GM18502 (cell line): ENCODE measurements around the gene CSF2.
A peak's percentile ranks its signal among the peaks of the same experiment; 100 is the strongest.
"Not testable (repeated sequence)": the region's sequence is repeated elsewhere in the genome, so short reads cannot be mapped to it uniquely, and the experiment has no call there.

Experiments used
- ATAC-seq: cut with Tn5 transposase; IDR thresholded peaks from one replicate; pipeline ENCODE4 v1.9.1; 2021; ENCODE audit warnings: mild to moderate bottlenecking; ENCODE audit not compliant: unreplicated experiment, poor library complexity

Gene CSF2

DNA sequence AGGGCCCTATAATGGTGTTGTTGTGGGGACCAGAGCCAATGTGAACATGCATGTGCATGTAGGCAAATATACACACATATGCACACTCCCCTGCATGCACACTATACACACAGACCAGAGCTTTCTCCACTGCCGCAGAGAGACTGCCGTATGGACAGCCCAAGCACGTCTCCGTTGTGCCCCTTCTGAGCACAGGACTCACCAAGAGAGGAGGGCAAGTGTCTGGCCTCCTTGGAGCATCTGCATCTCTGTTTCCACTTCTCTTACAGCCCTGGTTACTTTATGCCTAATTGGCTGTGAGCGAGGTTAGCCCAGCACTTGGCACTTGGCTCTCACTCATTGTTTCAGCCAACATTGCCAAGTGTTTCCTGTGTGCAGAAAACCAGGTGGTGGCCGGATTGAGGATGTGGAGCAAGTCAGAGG lies 30.4 kb downstream of the CSF2 start:
- ATAC-seq = peak; percentile 23

DNA sequence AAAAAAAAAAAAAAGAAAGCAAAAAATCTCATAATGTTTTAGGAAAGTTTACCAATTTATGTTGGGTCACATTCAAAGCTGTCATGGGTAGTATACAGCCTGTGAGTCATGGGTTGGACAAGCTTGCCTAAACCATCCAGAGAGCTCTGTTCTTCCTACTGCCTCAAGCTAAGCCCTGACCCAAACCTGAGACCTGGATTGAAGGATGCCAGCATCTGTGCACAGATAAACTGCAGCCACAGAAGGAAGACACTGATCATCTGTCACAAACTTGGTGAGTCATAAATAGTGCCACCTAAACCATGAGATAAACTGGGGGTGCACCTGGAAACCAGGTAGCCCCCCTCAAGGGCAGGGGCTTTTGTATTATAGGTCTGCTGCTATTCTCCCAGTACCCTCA lies 31.0 kb downstream of the CSF2 start:
- ATAC-seq = no peak

DNA sequence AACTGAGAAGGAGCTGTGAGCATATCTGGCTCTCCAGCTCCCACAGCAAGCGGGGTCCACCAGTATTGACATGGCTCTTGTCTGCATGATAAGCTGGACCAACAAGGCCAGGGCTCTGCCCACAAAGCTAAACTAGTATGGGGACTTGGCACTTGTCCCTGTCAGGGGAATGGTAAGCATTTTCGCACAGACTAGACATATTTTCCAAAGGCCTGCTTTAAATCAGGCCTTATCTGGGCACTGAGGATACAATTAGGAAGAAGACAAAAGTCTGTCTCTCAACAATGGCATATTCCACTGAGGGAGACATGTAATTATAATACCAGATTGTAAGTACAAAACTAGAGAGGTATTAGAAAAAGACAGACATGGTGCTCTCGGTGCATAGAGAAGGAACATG lies 32.1 kb downstream of the CSF2 start:
- no peak for ATAC-seq

DNA sequence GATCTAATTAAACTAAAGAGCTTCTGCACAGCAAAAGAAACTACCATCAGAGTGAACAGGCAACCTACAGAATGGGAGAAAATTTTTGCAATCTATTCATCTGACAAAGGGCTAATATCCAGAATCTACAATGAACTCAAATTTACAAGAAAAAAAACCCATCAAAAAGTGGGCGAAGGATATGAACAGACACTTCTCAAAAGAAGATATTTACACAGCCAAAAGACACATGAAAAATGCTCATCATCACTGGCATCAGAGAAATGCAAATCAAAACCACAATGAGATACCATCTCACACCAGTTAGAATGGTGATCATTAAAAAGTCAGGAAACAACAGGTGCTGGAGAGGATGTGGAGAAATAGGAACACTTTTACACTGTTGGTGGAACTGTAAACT lies 34.9 kb downstream of the CSF2 start:
- not testable (repeated sequence) for ATAC-seq

DNA sequence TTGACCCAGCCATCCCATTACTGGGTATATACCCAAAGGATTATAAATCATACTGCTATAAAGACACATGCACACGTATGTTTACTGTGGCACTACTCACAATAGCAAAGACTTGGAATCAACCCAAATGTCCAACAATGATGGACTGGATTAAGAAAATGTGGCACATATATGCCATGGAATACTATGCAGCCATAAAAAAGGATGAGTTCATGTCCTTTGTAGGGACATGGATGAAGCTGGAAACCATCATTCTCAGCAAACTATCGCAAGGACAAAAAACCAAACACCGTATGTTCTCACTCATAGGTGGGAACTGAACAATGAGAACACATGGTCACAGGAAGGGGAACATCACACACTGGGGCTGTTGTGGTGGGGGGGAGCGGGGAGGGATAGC lies 35.4 kb downstream of the CSF2 start:
- not testable (repeated sequence) for ATAC-seq

DNA sequence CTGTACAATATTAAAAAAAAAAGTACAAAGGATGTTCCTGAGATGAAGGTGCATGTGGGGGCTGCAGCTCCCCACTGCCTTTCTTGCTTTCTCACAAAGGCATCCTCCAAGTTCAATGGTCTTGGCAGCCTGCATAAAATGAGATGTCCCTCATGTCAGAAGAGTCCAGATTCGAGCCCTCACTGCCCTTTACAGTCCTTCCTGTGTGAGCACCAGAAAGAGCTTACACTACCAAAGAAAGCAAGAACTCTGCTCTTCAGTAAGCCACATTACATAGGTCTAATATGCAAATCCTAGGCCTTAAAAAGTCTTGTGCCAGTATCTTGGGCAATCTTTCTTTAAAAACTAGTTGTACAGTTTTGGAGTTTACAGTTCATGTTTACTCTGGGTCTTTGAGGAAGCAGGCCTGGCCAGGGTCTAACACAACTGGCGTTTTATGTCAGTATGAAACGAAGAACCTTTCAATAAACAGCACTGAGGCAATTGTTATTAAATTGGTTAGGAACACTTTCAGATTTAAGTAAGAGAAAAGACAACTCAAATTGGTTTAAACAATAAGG lies 36.0 kb downstream of the CSF2 start:
- ATAC-seq = no peak

DNA sequence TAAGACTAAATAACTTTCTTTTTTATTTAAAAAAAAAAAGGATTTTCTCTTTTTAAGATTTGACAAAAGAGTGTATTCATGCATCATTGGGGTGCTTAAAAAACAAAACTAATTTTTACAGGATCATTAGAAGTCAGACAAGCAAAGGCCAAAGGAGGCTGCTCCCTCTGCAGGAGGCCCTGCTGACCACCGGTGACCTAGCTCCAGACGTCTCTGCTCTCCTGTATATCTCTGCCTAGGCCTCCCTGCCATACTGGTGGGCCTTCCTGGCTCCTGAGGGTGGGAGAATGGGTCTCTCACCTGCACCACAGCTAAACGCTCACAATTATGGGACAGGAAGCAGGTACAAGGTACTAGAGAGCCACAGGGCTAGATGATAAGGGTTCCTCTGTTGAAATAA lies 36.6 kb downstream of the CSF2 start:
- ATAC-seq = no peak

DNA sequence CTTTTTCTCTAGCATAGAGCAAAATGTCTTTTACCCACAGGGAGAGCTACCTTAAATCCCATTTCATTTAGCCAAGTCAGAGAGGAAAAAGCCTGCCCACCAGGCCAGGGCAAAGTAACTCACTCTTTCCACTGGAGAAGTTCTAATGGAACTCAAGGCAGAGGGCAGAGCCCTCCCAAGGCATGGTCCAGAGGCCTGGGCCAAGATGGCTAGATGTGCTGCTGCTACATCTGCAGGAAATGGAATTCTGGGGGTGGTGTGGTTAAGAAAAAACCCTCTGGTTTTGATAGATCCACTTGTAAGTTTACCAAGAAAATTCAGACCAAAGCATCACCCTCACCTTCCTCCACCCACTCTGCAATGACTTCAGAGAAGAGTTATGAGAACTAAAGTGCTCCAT lies 37.3 kb downstream of the CSF2 start:
- no peak for ATAC-seq

DNA sequence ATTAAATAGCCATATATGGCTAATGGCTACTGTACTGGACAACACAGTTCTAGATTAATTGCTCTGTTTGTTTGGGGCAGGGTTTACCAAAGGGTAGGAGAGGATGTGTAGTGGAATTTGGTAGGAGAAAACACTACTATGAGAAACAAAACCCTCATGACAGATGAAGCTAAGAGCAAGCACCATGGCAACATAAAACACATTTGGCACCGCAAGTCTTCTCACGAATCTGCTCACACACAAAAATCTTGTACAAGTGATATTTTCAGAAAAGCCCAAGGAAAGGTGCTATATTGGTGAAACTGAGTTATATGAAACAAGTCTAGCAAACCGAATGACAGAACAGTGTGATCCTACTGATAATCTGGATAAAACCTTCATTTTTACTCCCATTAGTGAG lies 38.5 kb downstream of the CSF2 start:
- ATAC-seq = no peak

DNA sequence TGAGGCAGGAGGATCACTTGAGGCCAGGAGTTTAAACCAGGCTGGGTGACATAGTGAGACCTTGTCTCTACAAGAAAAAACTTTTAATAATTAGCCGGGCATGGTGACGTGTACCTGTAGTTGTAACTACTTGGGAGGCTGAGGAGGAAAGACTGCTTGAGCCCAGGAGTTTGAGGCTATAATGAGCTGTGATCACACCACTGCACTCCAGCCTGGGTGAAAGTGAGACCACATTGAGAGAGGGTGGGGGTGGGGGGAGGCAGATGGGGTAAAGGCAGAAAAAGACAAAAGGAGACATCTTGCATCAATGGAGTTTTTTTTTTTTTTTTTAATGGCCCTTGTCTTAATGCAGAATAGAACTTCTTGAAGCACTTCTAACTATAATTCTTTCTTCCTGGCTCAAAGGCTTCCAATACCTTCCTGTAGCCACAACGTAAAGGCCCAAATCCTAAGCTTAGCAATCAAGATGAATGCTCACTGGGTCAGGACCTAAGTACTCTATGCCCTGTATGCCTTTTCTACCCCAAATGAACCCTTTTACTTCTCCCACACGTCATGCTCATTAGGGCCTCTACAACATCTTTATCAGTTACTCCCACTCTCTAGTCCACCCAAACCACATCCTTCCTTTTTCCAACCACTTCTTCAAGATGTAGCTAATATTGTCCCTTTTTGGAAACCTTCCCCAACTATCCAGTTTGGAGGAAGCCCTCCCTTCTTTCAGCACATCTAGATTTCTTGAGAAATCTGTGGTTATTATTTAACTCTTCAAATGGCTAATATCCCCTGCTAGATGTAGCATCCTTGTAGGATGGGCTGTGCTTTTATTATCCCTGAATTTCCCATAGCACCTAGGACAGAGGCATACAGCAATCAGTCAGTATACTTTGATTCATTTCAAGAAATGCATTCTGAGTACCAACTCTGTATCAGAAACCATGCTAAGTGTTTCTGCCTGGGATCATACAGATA lies 40.8 kb downstream of the CSF2 start:
- ATAC-seq = no peak

DNA sequence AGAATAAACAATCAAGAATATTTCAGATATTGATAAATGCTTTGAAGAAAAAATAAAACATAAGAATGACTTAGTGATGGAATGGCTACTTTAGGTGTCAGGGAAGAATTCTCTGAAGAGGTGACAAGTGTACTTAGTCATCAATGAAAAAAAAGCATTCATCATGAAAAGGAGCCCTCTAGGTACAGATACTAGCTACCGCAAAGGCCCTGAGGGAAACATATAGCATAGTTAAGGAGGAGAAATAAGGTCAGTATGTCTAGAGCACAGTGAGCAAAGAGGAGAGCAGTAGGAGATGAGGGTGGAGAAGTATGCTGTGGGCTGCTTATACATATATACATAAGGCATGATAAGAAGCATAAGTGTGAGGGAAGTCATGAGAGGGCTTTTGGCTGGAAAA lies 41.8 kb downstream of the CSF2 start:
- no peak for ATAC-seq

DNA sequence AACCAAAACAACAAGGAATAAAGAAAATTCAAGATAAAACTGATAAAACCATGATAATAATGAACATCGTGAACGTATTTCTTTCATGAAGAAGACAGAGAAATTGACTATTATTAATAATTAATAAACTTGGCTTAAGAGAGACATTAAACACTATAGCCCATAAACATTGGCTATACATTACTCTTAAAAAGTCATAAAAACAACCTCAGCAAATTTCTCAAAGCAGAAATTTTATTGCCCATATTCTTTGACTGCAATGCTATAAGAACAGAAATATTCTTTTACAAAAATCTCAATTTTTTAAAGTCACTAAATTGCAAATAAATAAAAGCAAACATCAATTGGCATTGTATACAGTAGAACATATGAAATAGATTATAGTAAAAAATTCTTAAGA lies 42.5 kb downstream of the CSF2 start:
- ATAC-seq = no peak

DNA sequence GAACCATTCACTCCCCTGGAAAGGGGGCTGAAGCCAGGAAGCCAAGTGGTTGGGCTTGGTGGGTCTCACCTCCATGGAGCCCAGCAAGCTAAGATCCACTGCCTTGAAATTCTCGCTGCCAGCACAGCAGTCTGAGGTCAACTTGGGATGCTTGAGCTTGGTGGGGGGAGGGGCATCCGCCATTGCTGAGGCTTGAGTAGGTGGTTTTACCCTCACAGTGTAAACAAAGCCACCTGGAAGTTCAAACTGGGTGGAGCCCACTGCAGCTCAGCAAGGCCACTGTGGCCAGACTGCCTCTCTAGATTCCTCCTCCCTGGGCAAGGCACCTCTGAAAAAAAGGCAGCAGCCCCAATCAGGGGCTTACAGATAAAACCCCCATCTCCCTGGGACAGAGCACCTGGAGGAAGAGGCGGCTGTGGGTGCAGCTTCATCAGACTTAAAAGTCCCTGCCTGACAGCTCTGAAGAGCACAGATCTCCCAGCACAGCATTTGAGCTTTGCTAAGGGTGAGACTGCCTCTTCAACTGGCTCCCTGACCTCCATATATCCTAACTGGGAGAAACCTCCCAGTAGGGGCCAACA lies 43.4 kb downstream of the CSF2 start:
- not testable (repeated sequence) for ATAC-seq

DNA sequence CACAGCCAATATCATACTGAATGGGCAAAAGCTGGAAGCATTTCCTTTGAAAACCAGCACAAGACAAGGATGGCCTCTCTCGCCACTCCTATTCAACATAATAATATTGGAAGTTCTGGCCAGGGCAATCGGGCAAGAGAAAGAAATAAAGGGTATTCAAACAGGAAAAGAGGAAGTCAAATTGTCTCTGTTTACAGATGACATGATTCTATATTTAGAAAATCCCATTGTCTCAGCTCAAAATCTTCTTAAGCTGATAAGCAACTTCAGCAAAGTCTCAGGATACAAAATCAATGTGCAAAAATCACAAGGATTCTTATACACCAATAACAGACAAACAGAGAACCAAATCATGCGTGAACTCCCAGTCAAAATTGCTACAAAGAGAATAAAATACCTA lies 47.1 kb downstream of the CSF2 start:
- ATAC-seq = not testable (repeated sequence)

DNA sequence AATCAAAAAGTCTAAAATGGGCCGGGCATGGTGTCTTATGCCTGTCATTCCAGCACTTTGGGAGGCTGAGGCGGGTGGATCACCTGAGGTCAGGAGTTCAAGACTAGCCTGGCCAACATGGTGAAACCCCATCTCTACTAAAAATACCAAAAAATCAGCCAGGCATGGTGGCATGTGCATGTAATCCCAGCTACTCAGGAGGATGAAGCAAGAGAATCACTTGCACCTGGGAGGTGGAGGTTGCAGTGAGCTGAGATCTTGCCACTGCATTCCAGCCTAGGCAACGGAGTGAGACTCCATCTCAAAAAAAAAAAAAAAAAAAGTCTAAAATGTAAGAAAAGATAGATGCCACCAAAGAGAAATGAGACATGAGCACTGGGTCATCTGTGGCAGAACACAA lies 49.4 kb downstream of the CSF2 start:
- ATAC-seq = not testable (repeated sequence)

DNA sequence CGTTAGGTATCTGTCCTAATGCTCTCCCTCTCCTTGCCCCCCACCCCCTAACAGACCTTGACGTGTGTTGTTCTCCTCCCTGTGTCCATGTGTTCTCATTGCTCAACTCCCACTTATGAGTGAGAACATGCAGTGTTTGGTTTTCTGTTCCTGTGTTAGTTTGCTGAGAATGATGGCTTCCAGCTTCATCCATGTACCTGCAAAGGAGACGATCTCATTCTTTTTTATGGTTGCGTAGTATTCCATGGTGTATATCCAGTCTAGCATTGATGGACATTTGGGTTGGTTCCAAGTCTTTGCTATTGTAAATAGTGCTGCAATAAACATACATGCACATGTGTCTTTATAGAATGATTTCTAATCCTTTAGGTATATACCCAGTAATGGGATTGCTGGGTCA lies 50.0 kb downstream of the CSF2 start:
- not testable (repeated sequence) for ATAC-seq
